HEK293T (cell line): Measurements from ENCODE around the gene RNF212.

Experiments
- CTCF ChIA-PET: fragments of 350-600 bp; formaldehyde crosslinking; extraction: SDS; loops from one replicate; lab custom pipeline; 2021; ENCODE audit warnings: antibody characterized with exemption, inconsistent platforms; lab: Yijun Ruan, JAX
- POLR2A ChIA-PET: fragments of 350-600 bp; formaldehyde crosslinking; extraction: SDS; loops from one replicate; lab custom pipeline; 2020; ENCODE audit warnings: antibody characterized with exemption, inconsistent platforms; lab: Yijun Ruan, JAX
- DNase-seq: peaks from one replicate; pipeline ENCODE4 v3.0.0; 2012; ENCODE audit warnings: mixed read lengths; ENCODE audit errors: extremely low spot score
- ARNT ChIP-seq: fragments of 450-650 bp; IDR thresholded peaks from 2 replicates; pipeline ENCODE4 v1.6.1; 2017; ENCODE audit warnings: mild to moderate bottlenecking
- BHLHE40 ChIP-seq: fragments of 450-650 bp; IDR thresholded peaks from 2 replicates; pipeline ENCODE4 v1.6.1; 2016; ENCODE audit warnings: mild to moderate bottlenecking, moderate library complexity, borderline replicate concordance
- CTBP1 ChIP-seq: fragments of 450-650 bp; IDR thresholded peaks from 2 replicates; pipeline ENCODE4 v1.6.1; 2016; ENCODE audit warnings: borderline replicate concordance
- ELF4 ChIP-seq: fragments of 450-650 bp; IDR thresholded peaks from 2 replicates; pipeline ENCODE4 v1.6.1; 2017; ENCODE audit warnings: antibody characterized with exemption
- FOXA1 ChIP-seq: fragments of 450-650 bp; IDR thresholded peaks from 2 replicates; pipeline ENCODE4 v1.6.1; 2016; ENCODE audit warnings: mild to moderate bottlenecking
- FOXK2 ChIP-seq: fragments of 450-650 bp; IDR thresholded peaks from 2 replicates; pipeline ENCODE4 v1.6.1; 2016; ENCODE audit warnings: mild to moderate bottlenecking
- FOXM1 ChIP-seq: fragments of 450-650 bp; IDR thresholded peaks from 2 replicates; pipeline ENCODE4 v1.6.1; 2017; ENCODE audit warnings: mild to moderate bottlenecking, borderline replicate concordance
- HDGF ChIP-seq: fragments of 450-650 bp; IDR thresholded peaks from 2 replicates; pipeline ENCODE4 v1.6.1; 2017; ENCODE audit warnings: antibody characterized with exemption, borderline replicate concordance
- L3MBTL2 ChIP-seq: fragments of 450-650 bp; conservative IDR thresholded peaks from 2 replicates; pipeline ENCODE4 v1.6.1; 2016; ENCODE audit warnings: mild to moderate bottlenecking
- LEF1 ChIP-seq: fragments of 450-650 bp; IDR thresholded peaks from 2 replicates; pipeline ENCODE4 v1.6.1; 2017; ENCODE audit warnings: mild to moderate bottlenecking, borderline replicate concordance
- NFRKB ChIP-seq: fragments of 450-650 bp; IDR thresholded peaks from 2 replicates; pipeline ENCODE4 v1.6.1; 2016; ENCODE audit warnings: mild to moderate bottlenecking, moderate library complexity
- SP1 ChIP-seq: fragments of 450-650 bp; IDR thresholded peaks from 2 replicates; pipeline ENCODE4 v1.6.1; 2017
- SUZ12 ChIP-seq: fragments of 450-650 bp; IDR thresholded peaks from 2 replicates; pipeline ENCODE4 v1.6.1; 2016; ENCODE audit warnings: mild to moderate bottlenecking
- TARDBP ChIP-seq: fragments of 450-650 bp; IDR thresholded peaks from 2 replicates; pipeline ENCODE4 v1.6.1; 2016
- ZNF384 ChIP-seq: fragments of 450-650 bp; IDR thresholded peaks from 2 replicates; pipeline ENCODE4 v1.6.1; 2016
- TF ChIP-seq, protein P1 (sequence below): fragments of 450-650 bp; IDR thresholded peaks from 2 replicates; pipeline ENCODE4 v1.6.1; 2016

RNF212 gene

DNA sequence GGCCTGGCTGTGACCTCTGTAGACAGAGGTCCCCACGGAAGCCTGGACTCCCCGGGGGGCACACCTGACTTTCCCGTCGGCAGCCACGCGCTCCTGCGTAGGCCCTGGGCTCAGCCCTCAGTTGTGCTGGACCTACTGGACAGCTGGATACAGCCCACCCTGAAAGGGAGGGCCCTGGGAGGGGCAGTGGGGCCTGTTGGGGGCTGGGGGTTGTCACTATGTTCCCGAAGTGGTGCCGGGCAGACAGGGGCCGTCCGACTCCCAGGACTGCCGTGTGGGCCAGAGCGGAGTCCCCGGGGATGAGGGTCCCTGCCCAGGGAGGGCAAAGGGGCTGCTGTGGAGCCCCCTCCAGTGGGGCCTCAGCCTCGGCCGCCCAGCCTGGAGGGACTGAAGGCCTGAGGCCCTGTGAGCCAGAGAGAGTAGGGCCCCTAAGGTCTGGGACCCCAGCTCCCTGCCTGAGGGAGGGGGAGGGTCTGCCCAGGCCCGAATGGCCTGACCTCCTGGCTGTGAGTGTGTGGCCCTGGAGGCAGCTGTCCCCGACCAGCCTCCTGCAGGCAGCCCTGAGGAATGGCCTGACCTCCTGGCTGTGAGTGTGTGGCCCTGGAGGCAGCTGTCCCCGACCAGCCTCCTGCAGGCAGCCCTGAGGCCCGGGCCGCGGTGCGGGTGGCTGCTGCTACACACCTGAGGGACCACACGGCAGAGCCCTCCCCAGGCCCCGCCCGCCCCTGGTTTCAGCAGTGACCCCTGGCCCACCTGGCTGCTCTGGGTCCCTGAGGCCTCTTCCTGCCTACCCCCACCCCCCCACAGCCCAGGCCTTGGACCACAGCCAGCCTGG lies 76.2 kb downstream of the RNF212 start:
- DNase-seq: no peak
- ChIA-PET CTCF (no interaction called here), POLR2A (no interaction called here)
- TF ChIP-seq FOXM1 (no peak), LEF1 (no peak), SUZ12 (no peak), FOXK2 (no peak), ARNT (no peak), ELF4 (no peak), CTBP1 (no peak), FOXA1 (no peak), TARDBP (no peak), ZNF384 (no peak), SP1 (no peak), NFRKB (no peak), HDGF (no peak), BHLHE40 (no peak), L3MBTL2 (no peak)
- TF ChIP-seq, protein P1, sequence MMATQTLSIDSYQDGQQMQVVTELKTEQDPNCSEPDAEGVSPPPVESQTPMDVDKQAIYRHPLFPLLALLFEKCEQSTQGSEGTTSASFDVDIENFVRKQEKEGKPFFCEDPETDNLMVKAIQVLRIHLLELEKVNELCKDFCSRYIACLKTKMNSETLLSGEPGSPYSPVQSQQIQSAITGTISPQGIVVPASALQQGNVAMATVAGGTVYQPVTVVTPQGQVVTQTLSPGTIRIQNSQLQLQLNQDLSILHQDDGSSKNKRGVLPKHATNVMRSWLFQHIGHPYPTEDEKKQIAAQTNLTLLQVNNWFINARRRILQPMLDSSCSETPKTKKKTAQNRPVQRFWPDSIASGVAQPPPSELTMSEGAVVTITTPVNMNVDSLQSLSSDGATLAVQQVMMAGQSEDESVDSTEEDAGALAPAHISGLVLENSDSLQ: no peak

DNA sequence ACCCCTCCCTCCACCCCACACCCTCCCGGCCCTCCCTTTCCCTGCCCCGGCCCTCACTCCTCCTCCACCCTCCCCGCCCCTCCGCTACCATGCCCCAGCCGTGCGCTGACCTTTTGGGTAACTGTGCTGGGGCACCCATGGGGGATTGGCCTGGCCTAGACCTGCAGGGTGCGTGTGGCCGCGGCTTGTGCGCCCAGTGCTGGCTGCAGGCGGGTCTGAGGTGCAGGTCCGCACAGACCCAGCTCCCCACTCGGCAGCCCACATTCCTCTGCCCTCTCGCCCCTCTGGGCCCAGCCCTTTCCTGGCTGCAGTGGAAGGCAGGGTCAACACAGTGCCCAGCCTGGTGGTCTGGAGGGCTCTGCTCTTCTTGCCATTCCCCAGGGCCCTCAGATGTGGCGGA lies 77.3 kb downstream of the RNF212 start:
- DNase-seq: no peak
- POLR2A ChIA-PET: no interaction called here
- CTCF ChIA-PET: no interaction called here
- TF ChIP-seq FOXK2 (no peak), L3MBTL2 (no peak), SP1 (no peak)

DNA sequence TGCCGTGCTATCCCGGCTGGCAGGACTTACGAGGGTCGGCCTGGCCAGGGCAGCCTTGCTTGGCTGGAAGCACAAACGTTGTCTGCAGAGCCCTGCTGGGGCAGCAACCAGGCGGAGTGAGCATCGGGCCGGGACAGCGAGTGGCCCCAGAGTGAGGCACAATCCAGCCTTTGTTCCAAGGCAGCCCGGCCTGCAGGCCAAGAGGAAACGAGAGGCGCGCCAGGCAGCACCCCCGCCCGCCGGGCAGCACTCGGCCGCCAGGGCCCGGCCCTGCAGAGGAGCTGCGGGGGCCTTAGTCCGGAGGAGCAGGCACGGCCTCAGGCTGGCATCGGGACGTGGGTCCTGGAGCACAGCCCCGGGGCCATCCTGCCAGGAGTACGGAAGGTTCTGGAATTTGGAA lies 77.9 kb downstream of the RNF212 start:
- no peak for TF ChIP-seq NFRKB
- TF ChIP-seq, protein P1: no peak
- no peak for TF ChIP-seq ZNF384
- DNase-seq: no peak
- ChIA-PET CTCF (no interaction called here), POLR2A (no interaction called here)

DNA sequence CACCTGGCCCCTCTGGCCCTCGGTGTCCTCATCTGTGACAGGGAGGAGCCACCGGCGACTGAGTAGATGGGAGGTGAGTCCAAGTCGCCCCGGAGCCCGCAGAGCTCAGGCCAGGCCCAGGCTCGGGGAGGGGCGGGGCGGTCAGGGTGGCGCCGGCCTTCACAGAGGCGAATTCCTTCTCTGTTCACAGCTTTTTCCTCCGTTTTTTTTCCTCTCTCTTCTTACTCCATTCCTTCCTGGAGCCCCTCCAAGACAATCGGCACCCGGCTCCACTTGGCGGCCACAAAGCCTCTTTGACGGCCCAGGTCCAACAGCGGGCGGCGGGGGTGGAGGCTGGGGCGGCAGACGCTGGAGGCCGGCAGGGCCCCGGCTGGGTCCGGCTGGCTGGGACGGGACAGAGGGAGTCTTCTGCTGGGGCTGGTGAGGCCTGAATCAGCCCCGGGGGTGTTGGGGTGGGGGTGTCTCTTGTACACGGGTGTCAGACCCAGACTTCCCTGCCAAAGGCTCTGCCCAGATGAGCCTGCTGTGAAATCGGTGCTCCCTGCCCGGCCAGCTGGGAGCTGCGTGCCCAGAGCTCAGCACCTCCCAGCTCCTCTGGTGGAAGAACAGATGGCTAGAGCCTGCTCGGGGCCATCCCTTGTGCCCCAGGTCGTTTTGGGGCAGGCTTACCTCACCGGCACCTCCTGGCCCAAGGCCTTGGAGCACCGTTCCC lies 79.4 kb downstream of the RNF212 start:
- CTCF ChIA-PET: no interaction called here
- DNase-seq: no peak

DNA sequence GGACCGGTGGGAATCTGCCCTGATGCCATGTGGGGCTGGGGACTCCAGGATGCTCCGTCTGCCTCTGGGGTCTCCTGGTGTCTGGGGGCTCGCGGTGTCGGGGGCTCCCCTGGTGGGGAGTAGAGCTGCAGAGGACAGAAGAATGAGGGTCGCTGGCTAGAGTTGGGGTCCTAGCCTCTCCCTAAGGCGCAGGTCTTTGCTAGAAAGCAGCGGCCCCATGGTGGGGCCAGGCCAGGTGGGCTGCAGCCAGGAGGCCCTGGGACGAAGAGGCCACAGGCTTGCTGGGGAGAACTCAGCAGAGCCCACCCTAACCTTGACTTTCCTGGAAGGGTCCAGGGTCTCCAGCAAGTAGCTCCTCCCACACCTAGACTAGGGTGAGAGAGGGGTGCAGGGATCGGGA lies 80.5 kb downstream of the RNF212 start:
- CTCF ChIA-PET: no interaction called here

More for the DNA sequence above, 79.4 kb downstream of the RNF212 start:
- no peak for TF ChIP-seq SP1
- TF ChIP-seq FOXA1: no peak
- TF ChIP-seq SUZ12: no peak
- no peak for TF ChIP-seq FOXM1
- no peak for TF ChIP-seq L3MBTL2
- no peak for TF ChIP-seq BHLHE40
- TF ChIP-seq FOXK2: no peak
- TF ChIP-seq, protein P1: no peak
- no peak for TF ChIP-seq ELF4
- no peak for TF ChIP-seq NFRKB
- no peak for TF ChIP-seq CTBP1
- no peak for TF ChIP-seq ZNF384
- no peak for TF ChIP-seq LEF1
- no peak for TF ChIP-seq TARDBP
- no peak for TF ChIP-seq HDGF
- no peak for TF ChIP-seq ARNT
- POLR2A ChIA-PET: no interaction called here

DNA sequence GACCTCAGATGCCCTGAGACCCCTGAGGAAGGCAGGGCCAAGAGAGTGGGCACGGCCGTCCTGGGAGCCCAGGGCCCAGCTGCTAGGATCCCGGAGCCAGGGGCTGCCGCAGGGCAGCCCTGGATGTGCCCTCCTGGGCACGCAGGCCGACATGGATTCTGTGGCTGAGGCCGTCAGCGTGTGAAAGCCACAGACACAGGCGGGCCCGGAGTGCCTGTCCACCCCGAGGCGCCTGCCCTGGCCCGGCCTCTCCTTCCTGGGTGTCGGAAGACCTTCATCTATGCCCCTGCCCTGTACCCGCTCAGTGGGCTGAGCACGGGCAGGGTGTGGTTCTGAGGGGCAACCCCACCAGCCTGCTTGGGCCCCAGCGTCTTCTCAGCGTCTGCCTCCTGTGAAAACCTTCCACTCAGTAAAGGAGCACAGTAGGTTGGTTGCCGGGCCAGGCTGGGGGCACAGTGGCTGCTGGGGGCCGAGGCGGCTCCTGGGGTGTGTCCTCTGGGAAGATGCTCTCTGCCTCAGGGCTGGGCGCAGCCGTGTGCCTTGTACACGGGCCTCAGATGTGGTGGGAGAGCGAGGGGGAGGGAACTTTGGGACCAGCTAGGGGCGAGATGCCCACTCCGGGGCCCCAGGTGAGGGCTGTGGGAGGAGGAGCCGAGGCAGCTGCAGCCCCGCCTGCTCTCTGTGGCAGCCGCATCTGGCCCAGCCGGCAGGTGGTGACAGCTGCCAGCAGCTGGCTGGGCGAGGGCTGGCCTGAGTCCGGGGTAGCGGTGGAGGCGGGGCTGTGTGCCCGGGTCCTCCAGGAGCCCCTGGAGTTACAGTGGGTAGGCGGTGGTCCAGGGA lies 81.2 kb downstream of the RNF212 start:
- ChIA-PET CTCF (no interaction called here), POLR2A (no interaction called here)
- TF ChIP-seq CTBP1 (no peak), SUZ12 (no peak), SP1 (no peak), HDGF (no peak), BHLHE40 (no peak), TARDBP (no peak), NFRKB (no peak), ZNF384 (no peak), FOXK2 (no peak), FOXM1 (no peak), ARNT (no peak), ELF4 (no peak), L3MBTL2 (no peak), FOXA1 (no peak), LEF1 (no peak)
- TF ChIP-seq, protein P1: no peak
- DNase-seq: no peak

More for the DNA sequence above, 80.5 kb downstream of the RNF212 start:
- POLR2A ChIA-PET: no interaction called here
- TF ChIP-seq SUZ12: no peak
- no peak for TF ChIP-seq ELF4
- no peak for TF ChIP-seq TARDBP
- no peak for DNase-seq
